ENCODE data around the gene SLC38A9.
"Not testable (repeated sequence)": the region's sequence is repeated elsewhere in the genome, so short reads cannot be mapped to it uniquely, and the experiment has no call there.

SLC38A9 gene, protein sequence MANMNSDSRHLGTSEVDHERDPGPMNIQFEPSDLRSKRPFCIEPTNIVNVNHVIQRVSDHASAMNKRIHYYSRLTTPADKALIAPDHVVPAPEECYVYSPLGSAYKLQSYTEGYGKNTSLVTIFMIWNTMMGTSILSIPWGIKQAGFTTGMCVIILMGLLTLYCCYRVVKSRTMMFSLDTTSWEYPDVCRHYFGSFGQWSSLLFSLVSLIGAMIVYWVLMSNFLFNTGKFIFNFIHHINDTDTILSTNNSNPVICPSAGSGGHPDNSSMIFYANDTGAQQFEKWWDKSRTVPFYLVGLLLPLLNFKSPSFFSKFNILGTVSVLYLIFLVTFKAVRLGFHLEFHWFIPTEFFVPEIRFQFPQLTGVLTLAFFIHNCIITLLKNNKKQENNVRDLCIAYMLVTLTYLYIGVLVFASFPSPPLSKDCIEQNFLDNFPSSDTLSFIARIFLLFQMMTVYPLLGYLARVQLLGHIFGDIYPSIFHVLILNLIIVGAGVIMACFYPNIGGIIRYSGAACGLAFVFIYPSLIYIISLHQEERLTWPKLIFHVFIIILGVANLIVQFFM
- 19.1 to 34.6 (median 24.3) reads per million in 4 experiments for total RNA-seq

DNA sequence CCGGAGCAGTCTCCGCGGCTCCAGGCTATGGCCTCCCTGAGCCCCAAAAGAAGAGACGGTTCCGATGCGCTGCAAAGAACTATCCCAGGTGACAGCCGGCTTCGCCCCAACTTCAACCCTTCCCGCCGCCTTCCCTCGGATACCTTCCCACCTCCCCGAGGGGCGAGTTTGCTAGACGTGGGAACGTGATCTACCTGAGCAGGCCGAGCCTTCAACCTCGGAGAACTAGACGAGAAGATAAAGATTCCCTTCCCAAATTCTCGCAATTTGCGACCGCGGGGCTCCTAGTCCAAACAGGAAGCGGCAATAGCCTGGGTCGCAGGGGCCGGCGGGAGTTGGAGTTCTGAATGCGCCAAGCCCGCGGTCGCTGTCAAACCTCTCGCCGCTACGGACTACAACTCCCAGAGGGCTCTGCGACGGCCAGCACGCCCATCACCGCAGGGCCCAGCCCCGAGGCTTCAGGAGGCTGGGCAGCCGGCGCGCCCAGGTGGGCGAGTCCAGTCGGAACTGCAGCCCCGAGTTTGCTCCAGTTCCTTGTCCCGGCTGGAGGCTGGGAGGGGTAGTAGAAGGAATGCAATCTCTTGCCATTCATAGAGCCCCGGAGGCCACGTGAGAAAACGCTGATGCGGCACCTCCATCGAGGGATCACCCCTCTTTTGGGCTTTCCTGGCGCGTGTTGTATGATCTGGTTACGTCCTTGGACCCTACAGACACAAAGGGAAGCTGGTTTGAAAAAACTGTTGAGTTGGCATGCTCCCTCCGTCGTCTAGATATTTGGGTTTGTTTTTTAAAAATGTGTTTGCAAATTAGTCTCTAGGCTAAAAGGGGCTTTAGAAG is at the start of gene SLC38A9:
Gene SLC38A9 (minus strand): TSS at position 302 of the 837 bp plus-strand sequence. CDS start 14,366 bp downstream, outside the sequence.
- DNase-seq = peak; percentile 86

DNA sequence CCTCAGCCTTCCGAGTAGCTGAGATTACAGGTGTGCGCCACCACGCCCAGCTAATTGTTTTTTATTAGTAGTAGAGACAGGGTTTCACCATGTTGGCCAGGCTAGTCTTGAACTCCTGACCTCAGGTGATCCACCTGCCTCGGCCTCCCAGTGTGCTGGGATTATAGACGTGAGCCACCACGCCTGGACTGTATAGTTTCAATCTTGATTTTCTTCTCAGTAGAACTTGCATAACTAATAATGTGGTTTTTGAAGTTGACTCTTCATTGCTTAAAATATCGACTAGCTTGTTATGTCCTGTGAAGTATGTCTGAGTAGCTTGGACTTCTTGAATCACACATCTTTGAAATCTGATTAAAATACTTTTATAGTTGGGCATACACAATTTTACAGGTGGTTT is 49.6 kb upstream of the SLC38A9 start:
- not testable (repeated sequence) for DNase-seq

DNA sequence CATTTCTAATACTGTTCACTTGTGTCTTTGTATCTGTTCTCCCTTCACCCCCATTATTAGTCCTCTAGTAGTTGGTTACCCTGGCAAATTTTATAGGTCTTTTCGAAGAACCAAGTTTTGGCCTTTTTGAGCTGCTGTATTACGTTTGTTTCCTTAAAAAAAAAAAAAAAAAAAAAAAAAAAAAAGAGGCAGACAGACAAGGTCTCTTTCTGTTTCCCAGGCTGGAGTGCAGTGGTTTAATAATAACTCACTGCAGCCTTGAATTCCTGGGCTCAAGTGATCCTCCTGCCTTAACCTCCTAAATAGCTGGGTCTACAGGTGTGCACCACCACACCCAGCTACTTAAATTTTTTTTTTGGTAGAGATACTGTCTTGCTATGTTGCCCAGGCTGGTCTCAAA is 46.6 kb upstream of the SLC38A9 start:
- no peak for DNase-seq

DNA sequence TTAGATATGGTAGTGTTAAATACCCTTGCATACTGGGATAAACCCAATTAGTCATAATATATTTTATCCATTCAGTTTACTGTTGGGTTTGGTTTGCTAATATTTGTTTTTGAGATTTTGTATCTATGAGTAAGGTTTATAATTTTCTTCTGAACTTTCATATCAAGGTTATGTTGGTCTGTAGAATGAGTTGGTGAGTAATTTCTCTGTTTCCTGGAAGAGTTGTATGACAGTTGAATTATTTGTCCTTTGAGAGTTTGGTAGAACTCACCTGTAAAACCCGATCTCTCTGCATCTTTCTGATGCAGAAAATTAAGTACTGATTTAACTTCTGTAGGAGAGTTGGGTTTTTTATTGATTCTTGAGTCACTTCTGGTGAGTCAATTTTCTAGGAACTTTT is 46.1 kb upstream of the SLC38A9 start:
- no peak for DNase-seq

DNA sequence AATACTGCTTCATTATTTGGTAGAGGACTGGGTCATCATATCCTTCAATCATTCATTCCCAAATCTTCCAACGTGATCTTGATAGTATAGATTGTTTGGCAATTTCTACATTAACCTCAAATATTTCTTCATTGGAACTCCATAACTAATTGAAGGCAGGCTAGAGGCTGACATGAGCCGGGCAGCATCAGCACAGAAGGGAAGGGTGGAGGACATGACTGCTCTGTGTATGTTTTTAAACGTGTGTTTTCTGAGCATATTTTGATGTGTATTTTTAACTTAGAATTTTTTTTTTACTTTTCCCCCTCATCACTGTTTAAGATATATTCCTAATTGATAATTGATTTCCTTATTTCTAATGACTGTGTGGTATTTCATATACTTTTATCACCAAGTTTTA is 38.4 kb upstream of the SLC38A9 start:
- no peak for DNase-seq

DNA sequence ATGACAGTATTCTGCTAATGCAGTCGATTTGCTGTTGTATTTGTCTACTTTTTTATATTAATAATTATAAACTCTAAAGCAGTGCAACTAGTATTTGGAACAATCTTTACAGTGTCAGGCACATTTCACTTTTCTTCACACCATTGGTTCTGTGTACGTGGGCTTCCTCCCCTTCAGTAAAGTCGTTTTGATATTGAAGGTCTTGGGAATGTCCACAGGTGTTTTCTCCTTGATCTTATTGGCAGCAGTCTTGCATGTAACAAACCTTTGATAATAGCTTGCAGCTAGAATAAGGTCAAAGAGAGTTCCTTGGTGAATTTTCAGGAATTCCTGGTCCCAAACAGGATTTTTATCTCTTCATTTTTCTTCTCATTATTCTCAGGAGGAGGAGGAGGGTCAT is 37.9 kb upstream of the SLC38A9 start:
- no peak for DNase-seq

DNA sequence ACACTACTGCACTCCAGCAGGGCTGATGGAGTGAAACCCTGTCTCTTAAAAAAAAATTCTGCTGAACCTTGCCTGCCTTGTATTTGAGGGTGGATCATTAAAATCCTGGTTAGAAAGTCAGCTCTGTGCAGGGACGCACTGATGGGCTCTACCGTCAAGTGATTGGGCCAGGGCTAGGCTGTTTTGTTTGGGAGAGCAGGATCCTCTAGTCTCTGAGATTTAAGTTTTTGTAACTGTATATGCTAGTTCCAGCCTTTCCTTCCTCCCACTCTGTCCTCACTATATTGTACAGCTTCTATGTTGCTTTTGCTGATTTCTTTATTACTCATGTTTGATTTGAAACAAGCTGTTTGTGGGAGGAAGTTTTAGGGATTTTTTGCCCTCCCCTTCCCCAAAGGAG is 37.3 kb upstream of the SLC38A9 start:
- no peak for DNase-seq

DNA sequence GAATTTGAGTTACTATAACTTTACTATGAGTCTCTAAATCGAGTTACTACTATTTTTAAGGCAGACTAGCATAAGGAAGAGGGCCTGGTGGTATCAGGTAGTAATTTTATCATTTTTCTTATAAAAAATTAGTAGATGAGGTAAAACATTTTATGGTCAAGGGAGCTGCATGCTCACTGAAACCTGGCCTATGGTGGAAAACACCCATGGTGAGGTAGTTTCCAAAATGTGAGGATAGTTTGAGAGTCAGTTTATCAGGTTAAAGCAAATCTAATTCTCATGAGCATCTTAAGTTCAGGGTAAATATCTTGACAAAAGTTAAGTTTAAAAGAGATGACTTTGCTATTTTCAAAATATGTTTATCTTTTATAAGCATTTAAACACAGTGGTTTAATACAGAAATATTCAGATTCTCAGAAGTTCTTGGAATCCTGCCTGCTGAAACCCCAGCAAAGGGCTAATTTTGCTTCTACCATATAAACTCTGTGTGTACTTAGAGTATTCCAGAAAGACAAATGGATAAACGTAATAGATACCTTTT is 35.7 kb upstream of the SLC38A9 start:
- DNase-seq = no peak

DNA sequence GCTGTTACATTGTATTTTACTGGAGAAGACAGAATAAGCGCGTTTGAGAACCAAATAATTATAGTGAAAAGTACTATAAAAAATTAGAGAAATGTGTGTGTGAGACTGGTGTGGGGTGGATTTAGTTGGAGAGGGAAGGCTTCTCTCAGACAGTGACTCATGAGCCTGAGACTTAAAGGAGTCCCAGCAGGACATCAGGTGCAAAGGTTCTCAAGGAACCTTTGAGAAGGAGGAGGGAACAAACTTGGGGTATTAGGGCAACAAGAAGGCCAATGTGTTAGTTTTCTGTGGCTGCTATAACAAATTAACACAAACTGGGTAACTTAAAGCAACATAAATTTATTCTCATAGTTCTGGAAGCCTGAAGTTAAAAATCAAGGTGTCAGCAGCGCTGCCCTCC is 30.7 kb upstream of the SLC38A9 start:
- DNase-seq = no peak

DNA sequence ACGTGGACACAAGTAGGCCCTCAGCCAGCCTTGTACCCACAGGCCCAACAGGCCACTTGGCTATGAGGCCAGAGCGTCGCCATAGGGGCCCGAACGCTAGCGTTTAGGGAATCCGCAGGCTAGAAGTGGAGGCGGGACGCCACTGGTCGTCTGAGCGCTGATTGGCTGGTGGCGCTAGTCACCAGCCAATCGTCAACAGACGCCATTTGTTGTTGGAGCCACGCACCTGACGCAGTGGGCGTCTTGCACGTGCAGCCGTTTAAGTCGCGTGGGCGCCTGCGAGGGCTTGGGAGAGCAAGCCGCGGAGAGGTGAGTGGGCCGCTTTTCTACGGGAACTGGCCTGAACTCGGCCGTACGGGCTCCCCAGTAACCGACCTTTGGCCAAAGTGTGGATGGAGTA is 25.7 kb upstream of the SLC38A9 start, which contains the start of gene DDX4:
Gene DDX4 (plus strand): TSS at position 269 of the 400 bp plus-strand sequence. CDS start 903 bp downstream, outside the sequence.
- no peak for DNase-seq

DNA sequence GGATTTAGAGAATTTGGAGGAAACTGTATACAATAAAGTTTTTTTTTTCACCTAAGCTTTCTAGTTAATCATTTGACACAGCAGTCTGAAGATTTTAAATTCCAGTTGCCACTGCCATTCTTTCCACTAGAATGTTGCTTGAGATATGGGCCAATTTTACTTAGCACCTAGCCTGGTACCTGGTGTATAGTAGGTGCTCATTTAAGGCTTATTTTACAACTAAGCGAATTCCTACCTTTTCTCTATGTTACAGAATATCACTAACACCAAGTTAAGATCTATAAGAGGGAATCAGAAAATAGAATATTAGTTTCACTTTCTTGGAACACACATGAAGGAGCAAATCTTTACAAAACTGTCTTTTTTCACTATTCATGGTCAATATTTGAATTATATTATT is 22.5 kb upstream of the SLC38A9 start:
- no peak for DNase-seq

DNA sequence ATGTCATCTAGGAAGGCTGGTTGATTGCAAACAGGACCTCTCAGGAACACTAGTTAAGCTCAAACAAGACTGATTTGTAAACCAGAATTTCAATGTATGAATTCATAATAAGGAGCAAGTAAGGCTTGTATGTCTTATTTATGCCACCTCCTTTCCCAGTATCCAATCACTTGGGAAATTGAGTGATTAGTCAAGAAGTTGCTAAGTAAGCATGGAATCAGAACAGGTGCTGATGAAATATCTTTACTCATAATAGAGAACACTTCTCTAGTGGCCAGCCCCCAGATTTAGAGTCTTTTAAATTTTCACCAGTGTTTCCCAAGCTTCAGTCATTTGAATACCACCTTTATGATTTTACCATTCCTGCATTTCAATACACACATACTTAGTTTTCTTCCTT is 20.5 kb upstream of the SLC38A9 start:
- no peak for DNase-seq

DNA sequence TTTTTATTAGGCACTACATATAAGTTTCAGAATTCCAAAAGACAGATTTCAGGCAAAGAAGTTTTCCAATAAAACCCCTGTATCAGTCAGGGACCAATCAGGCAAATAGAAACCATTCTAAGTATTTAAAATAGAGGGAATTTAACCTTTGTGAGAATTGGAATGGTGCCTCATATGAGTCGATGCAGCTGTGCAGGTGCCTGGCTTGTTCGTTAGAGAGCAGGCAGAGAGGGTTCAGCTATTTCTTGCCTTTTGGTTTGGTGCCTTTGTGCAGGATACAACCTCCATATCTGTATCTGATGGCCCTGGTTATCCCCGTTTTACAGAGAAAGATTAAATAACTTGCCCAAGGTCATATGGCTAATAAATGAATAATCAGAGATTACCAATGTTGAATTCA is 19.7 kb upstream of the SLC38A9 start:
- DNase-seq = no peak

DNA sequence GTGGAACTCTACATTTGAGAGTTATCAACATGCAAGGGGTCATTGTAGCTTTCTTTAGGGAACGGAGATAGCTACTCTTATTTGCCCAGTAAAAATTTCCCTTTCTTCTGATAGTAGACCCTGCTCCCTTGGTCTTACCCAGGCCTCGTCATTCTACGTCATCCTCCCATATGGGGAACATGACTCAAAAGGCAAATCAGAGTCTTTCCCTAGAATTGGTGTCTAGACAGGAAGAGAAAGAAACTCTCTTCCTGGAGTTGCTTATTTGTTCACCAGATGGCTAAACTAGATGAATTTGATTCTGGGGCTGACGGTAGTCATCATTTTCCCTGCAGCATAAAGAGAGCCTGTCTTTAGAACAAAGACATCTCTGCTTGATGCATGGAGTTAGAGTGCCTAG is 12.2 kb upstream of the SLC38A9 start:
- DNase-seq = no peak

DNA sequence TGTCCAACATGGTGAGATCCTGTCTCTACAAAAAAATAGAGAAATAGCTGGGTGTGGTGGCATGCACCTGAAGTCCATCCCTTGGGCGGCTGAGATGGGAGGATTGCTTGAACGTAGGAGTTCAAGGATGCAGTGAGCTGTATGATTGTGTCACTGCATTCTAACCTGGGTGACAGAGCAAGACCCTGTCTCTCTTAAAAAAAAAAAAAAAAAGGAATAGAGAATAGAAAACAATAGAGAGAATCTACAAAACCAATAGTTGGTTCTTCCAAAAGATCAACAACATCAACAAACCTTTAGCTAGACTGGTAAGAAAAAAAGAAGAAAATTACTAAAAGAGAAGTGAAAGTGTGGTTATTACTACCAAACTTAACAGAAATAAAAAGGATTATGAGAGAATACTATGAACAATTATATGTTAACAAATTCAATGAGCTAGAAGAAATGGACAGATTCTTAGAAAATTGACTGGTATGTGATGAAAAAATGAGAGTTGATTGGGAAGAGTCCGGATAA is 8.1 kb upstream of the SLC38A9 start:
- DNase-seq = no peak

DNA sequence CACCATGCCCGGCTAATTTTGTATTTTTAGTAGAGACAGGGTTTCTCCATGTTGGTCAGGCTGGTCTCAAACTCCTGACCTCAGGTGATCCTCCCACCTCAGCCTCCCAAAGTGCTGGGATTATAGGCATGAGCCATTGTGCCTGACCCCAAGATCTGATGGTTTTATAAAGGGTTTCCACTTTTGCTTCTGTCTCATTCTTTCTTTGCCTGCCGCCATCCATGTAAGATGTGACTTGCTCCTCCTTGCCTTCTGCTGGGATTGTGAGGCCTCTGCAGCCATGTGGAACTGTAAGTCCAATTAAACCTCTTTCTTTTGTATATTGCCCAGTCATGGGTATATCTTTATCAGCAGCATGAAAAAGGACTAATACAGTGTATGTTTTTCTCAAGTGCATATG is 6.9 kb upstream of the SLC38A9 start:
- DNase-seq = not testable (repeated sequence)

DNA sequence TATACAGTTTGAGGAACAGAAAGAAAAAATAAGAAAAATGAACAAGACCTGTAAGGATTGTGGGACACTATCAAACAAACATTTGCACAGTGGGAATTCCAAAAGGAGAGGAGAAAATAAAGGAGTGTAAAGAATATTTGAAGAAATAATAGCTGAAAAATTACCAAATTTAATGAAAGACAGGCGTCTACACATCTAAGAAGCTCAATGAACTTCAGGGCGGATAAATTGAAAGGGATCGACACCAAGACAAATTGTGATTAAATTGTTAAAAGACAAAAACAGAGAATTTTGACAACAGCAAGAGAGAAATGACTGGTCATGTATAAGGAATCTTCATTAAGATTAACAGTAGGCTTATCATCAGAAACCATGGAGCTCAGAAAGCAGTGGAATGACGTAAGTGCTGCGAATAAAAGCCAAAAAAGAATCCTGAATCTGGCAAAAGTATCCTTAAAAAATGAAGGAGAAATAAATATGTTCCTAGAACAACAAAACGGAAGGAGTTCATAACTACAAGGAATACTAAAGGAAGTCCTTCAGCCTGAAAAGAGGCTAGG is 3.5 kb upstream of the SLC38A9 start:
- DNase-seq = no peak

DNA sequence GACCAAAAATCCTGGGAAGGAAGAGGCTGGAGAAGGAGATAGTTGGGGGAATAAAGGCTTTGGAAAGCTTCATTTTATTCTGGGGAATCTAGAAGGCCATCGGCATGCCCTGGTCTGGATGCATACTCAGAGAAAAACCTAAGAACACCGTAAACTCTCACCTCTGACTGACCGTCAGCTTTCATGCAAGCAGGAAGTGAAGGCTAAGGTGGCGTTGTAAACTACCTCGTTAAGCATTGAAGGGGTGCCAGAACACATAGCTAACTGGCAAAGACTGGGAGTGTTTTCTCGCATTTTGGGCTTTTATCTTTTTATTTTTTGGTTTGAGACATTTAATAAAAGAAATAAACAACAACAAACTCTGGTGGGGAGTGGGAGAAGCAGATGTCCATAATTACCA is 2.6 kb upstream of the SLC38A9 start:
- DNase-seq = no peak

DNA sequence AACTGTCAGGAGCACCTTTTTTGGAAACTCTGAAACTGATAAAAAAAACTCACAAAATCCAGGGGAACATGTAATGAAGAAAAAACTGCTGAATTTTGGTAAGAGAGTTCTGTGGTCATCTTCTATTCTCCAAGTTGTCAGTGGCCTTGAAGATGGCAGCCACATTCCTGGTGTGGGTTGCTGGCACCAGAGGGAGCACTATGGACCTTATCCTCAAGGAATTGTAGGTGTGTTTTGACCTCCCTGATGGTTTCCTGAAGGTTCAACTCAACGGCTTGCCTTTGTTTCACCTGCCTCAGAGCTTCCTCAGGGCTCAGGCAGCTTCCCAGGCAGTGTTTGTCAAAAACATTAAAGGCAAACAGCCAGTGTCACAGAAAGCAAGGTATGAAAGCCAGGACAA is 2.2 kb upstream of the SLC38A9 start:
- no peak for DNase-seq

DNA sequence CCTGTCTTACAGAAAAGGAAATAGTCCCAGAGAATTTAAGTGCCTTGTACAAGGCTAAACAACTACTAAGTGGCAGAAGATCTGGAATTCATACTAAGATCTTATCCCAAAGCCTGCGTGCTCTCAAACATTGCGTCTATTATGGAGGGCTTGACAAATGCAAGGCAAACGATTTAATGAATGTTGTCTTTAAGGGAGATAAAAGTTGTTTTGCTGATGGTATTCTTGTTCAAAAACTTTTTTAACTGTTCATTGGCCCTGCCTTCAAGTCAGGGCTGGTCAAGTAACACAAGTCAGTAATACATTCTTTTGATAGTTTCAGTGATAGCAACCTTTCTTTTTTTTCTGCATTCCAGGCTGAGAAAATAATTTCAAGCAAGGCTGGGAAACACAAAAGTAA is 1.7 kb upstream of the SLC38A9 start:
- DNase-seq = no peak

DNA sequence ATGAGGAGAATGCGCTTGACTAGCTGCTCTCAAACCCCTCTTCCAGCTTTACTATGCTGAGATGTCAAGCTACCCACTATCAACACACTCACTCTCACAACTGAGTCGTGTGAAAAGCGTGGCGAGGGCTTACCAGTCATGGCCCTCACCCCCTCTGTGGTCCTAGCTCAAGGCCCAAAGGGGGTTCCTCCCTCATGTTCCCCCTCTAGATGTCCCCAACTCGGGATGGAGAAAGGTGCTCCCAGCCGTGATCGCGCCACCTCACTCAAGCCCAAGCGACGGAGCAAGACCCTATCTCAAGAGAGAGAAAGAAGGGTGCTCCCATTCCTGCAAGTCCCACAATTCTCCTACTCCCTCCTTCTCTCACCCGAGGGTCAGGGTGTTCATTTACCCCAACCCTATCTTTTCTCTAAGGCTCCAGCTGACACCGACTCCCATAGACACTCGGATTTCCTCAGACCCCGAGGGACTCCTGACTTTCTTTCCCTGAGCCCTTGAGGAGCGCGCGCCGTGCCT is 559 bp downstream of the SLC38A9 start:
- DNase-seq = no peak

DNA sequence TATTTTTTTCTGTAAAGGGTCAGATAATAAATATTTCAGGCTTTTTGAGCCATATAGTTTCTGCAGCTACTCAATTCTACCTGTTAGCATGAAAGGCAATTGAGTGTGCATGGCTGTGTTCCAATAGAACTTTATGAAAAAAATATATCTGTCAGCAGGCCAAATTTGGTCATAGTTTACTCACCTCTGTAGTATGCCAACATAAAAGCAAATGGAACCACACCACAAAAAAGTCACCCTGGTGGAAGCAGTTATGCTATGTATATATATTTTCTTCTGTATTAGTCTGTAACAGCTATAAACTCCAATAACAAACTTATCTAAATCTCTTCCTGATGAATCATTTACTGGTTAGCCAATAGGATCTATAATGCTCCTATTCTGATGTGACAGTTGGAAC is 3.4 kb downstream of the SLC38A9 start:
- DNase-seq = no peak

Data from effector CD8-positive, alpha-beta T cell (primary cell).